DOHH2 (cell line): ENCODE data around the gene RAD51B.

ENCODE experiments used
- H3F3A ChIP-seq: fragments of 200-600 bp; sonication (generic), shearing (Covaris generic); 2 replicates; pipeline ENCODE4 v1.6.0; 2016; ENCODE audit warnings: antibody characterized with exemption, mild to moderate bottlenecking; ENCODE audit not compliant: control insufficient read depth, insufficient read depth
- H3K27ac ChIP-seq: fragments of 200-600 bp; sonication (generic); 2 replicates; pipeline ENCODE4 v1.5.1; 2014; ENCODE audit warnings: low read depth, mild to moderate bottlenecking, low read length, moderate library complexity
- H3K27me3 ChIP-seq: fragments of 200-600 bp; sonication (generic); 2 replicates; pipeline ENCODE4 v1.6.1; 2014; ENCODE audit warnings: mild to moderate bottlenecking, low read length, mixed read lengths; ENCODE audit not compliant: control insufficient read depth
- H3K36me3 ChIP-seq: fragments of 200-600 bp; sonication (generic); 2 replicates; pipeline ENCODE4 v1.6.1; 2014; ENCODE audit warnings: mild to moderate bottlenecking, low read length, moderate library complexity, mixed read lengths; ENCODE audit not compliant: control insufficient read depth
- H3K4me1 ChIP-seq: fragments of 200-600 bp; sonication (generic); 2 replicates; pipeline ENCODE4 v1.6.1; 2014; ENCODE audit warnings: mild to moderate bottlenecking, low read length, mixed read lengths; ENCODE audit not compliant: control insufficient read depth
- H3K4me2 ChIP-seq: fragments of 200-600 bp; sonication (generic); 2 replicates; pipeline ENCODE4 v1.6.0; 2014; ENCODE audit warnings: mild to moderate bottlenecking, low read length, moderate library complexity
- H3K4me3 ChIP-seq: fragments of 200-600 bp; sonication (generic); 2 replicates; pipeline ENCODE4 v1.5.1; 2014; ENCODE audit warnings: mild to moderate bottlenecking, low read length, mixed read lengths
- H3K79me2 ChIP-seq: fragments of 200-600 bp; sonication (generic); 2 replicates; pipeline ENCODE4 v1.6.1; 2014; ENCODE audit warnings: mild to moderate bottlenecking, low read length, mixed read lengths; ENCODE audit not compliant: control insufficient read depth
- H3K9me2 ChIP-seq: fragments of 200-600 bp; sonication (generic); replicated peaks from 2 replicates; pipeline ENCODE4 v1.6.1; 2014; ENCODE audit warnings: mild to moderate bottlenecking, low read length, mixed read lengths; ENCODE audit not compliant: control insufficient read depth
- H3K9me3 ChIP-seq: fragments of 200-600 bp; sonication (generic); 2 replicates; pipeline ENCODE4 v1.6.1; 2014; ENCODE audit warnings: antibody characterized with exemption, low read length, mixed read lengths; ENCODE audit not compliant: control insufficient read depth, insufficient read depth
- H4K20me1 ChIP-seq: fragments of 200-600 bp; sonication (generic); 2 replicates; pipeline ENCODE4 v1.6.0; 2014; ENCODE audit warnings: low read depth, mild to moderate bottlenecking, antibody characterized with exemption, low read length, moderate library complexity; ENCODE audit not compliant: control insufficient read depth, insufficient read depth
- CTCF ChIP-seq: fragments of 200-600 bp; sonication (generic); IDR thresholded peaks from one replicate; pipeline ENCODE4 v1.5.1; 2014; ENCODE audit warnings: antibody characterized with exemption, mild to moderate bottlenecking, low read depth, low read length; ENCODE audit not compliant: poor library complexity, severe bottlenecking
- EZH2phosphoT487 ChIP-seq: fragments of 200-600 bp; sonication (generic); IDR thresholded peaks from 2 replicates; pipeline ENCODE4 v1.6.1; 2017; ENCODE audit warnings: borderline replicate concordance, mild to moderate bottlenecking, antibody characterized with exemption, low read length, moderate library complexity, mixed read lengths

RAD51B gene

GRCh38 chr14:68608574-68608962 lies 789.0 kb downstream of the RAD51B start:
- H3K27ac ChIP-seq = no peak overlapping the region
- H3K9me2 ChIP-seq = no peaks in the 10 kb centered on the region
- H3K36me3 ChIP-seq = no peaks in the 10 kb centered on the region
- no peaks in the 10 kb centered on the region for H3K27me3 ChIP-seq
- no peak overlapping the region for H3K4me3 ChIP-seq
- H3K9me3 ChIP-seq = no peaks in the 10 kb centered on the region; the same call in 1 of the 2 replicates
- no peaks in the 10 kb centered on the region for H4K20me1 ChIP-seq
- H3K4me1 ChIP-seq = peaks cover 7% of the 10 kb centered on the region
- TF ChIP-seq EZH2phosphoT487 (no peak), CTCF (no peak)
- H3K79me2 ChIP-seq = no peaks in the 10 kb centered on the region
- H3F3A ChIP-seq = no peaks in the 10 kb centered on the region
- H3K4me2 ChIP-seq = no peak overlapping the region

DNA sequence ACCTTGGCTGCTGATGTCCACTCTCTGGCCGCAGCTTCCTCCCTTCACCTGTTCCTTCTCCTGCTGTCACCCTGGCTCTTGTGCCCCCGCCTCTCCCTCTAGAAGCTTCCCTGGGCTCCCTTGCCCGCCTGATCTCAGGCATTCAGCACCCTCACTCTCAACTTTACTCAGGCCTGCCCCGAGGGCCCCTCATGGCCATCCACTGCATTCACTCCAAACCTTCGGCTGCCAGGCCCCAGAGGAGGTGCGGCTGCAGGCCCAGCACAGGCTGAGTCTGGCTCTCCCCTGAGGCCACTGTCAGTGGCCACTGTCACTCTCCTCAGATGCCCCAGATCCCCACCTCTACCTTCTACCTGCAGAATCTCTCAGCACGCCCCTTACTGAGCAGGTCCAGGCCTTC lies 789.4 kb downstream of the RAD51B start:
- no peaks in the 10 kb centered on the region for H3K27me3 ChIP-seq
- H3F3A ChIP-seq = no peaks in the 10 kb centered on the region
- no peaks in the 10 kb centered on the region for H3K9me2 ChIP-seq
- no peaks in the 10 kb centered on the region for H3K79me2 ChIP-seq
- H3K27ac ChIP-seq = no peak overlapping the region
- peaks cover 7% of the 10 kb centered on the region for H3K4me1 ChIP-seq
- H3K9me3 ChIP-seq = no peaks in the 10 kb centered on the region; the same call in 1 of the 2 replicates
- no peak overlapping the region for H3K4me3 ChIP-seq
- no peaks in the 10 kb centered on the region for H4K20me1 ChIP-seq
- H3K4me2 ChIP-seq = no peak overlapping the region
- no peaks in the 10 kb centered on the region for H3K36me3 ChIP-seq
- TF ChIP-seq CTCF = no peak
- TF ChIP-seq EZH2phosphoT487 = no peak

DNA sequence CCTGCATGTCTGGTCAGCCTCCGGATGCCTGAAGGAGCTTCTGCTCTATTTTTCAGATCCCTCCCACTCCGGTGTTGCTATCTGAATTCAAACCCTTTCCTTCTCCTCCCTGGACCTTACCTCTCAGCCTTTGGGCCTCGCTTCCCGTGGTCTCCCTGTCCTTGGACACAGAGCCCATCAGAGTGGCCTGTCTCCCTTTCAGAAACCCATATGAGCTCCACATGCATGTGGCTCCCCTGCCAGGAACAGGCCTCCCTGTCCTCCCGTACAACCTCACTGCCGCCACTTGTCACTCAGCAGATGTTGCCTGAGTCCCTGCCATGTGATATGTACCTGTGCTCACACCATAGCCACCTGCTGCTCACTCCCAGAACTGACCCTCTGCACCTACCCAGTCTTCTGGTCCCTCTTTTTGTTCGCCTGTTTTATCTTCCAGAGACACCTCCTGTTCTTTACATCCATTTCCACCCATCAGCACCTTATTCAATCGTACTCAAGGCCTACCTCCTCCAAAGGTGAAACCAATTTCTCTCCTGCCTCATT lies 790.7 kb downstream of the RAD51B start:
- Histone ChIP-seq H3K9me3 (peaks cover 5% of the 10 kb centered on the region; the same call in 1 of the 2 replicates), H3K79me2 (no peaks in the 10 kb centered on the region), H3K36me3 (no peaks in the 10 kb centered on the region), H3K9me2 (no peaks in the 10 kb centered on the region), H3F3A (no peaks in the 10 kb centered on the region), H3K27ac (no peak overlapping the region), H3K4me3 (no peak overlapping the region), H3K4me2 (no peak overlapping the region), H4K20me1 (no peaks in the 10 kb centered on the region), H3K27me3 (no peaks in the 10 kb centered on the region), H3K4me1 (peaks cover 7% of the 10 kb centered on the region)
- TF ChIP-seq EZH2phosphoT487 (no peak), CTCF (no peak)
